B cell (primary cell): ENCODE measurements around the gene PMM1. TPM values are rescaled to one million over a fixed set of nuclear protein-coding genes. Genes with fewer than 3 reads are reported as not detected.

ENCODE experiments used
- ATAC-seq: fragments of 200-7000 bp; cut with Tn5 transposase; one replicate; pipeline ENCODE4 v1.10.0; 2021; ENCODE audit warnings: low read depth, mild to moderate bottlenecking, moderate number of reproducible peaks, moderate library complexity
- CTCF ChIA-PET: fragments of 350-600 bp; sonication (Branson Sonifier 250); formaldehyde crosslinking; loops from one replicate; lab custom pipeline; 2021; ENCODE audit warnings: antibody characterized with exemption, inconsistent platforms; lab: Charles Lee
- POLR2A ChIA-PET: fragments of 350-600 bp; sonication (Branson Sonifier 250); formaldehyde crosslinking; loops from one replicate; lab custom pipeline; 2021; ENCODE audit warnings: antibody characterized with exemption; lab: Charles Lee
- DNase-seq: peaks from one replicate; pipeline ENCODE4 v3.0.0; 2013
- H2AFZ ChIP-seq: 2 replicates; pipeline ENCODE4 v1.6.1; 2012; ENCODE audit warnings: mild to moderate bottlenecking, low read depth, low read length; ENCODE audit not compliant: insufficient read depth, poor library complexity, severe bottlenecking
- H3K27ac ChIP-seq, 2 donors: 1 replicate in 1 of 2; 2 replicates in 1 of 2; pipeline ENCODE4 v1.5.1; 2012 to 2013; ENCODE audit warnings: low read length in 2 of 2, mild to moderate bottlenecking in 2 of 2, moderate library complexity in 1 of 2
- H3K27me3 ChIP-seq, 4 experiments: fragments of 200-600 bp in 1 of 4; sonication (generic) in 1 of 4; replicated peaks in 1 of 4; 1 replicate in 2 of 4; 2 replicates in 2 of 4; pipeline versions ENCODE4 v1.6.1 to v1.7.0; 2013 to 2016; ENCODE audit warnings: low read length in 3 of 4, mild to moderate bottlenecking in 2 of 4, mixed read lengths in 1 of 4, moderate library complexity in 1 of 4; ENCODE audit not compliant: insufficient read depth in 4 of 4, control insufficient read depth in 3 of 4; ENCODE audit errors: control extremely low read depth in 1 of 4
- H3K36me3 ChIP-seq, 2 experiments: replicated peaks in 1 of 2; 1 replicate in 1 of 2; 2 replicates in 1 of 2; pipeline versions ENCODE4 v1.6.1 to v1.7.1; 2013; ENCODE audit warnings: low read length in 1 of 2; ENCODE audit not compliant: insufficient read depth in 2 of 2, control insufficient read depth in 1 of 2; ENCODE audit errors: control extremely low read depth in 1 of 2, extremely low read depth in 1 of 2
- H3K4me1 ChIP-seq, 2 donors: fragments of 200-600 bp in 1 of 2; sonication (generic) in 1 of 2; 1 replicate in 1 of 2; 2 replicates in 1 of 2; pipeline versions ENCODE4 v1.5.1 to v1.6.1; 2013 to 2017; ENCODE audit warnings: low read length in 2 of 2; ENCODE audit not compliant: control insufficient read depth in 2 of 2, insufficient read depth in 2 of 2
- H3K4me2 ChIP-seq: replicated peaks from 2 replicates; pipeline ENCODE3; 2012; ENCODE audit warnings: mild to moderate bottlenecking, low read depth, low read length; ENCODE audit not compliant: poor library complexity, severe bottlenecking
- H3K4me3 ChIP-seq, 5 experiments: fragments of 200-600 bp in 1 of 5; sonication (generic) in 1 of 5; 1 replicate in 3 of 5; 2 replicates in 2 of 5; pipeline versions ENCODE4 v1.5.1 to v1.7.0; 2011 to 2016; ENCODE audit warnings: low read length in 4 of 5, mild to moderate bottlenecking in 4 of 5, low read depth in 2 of 5, control low read depth in 1 of 5, moderate library complexity in 1 of 5; ENCODE audit not compliant: insufficient read depth in 1 of 5; ENCODE audit errors: control extremely low read depth in 1 of 5, extremely low read depth in 1 of 5
- H3K79me2 ChIP-seq: fragments of 200-600 bp; sonication (generic); one replicate; pipeline ENCODE4 v1.6.0; 2016; ENCODE audit warnings: low read length; ENCODE audit not compliant: control insufficient read depth, insufficient read depth
- H3K9ac ChIP-seq: fragments of 200-600 bp; sonication (generic); 2 replicates; pipeline ENCODE4 v1.6.1; 2017; ENCODE audit warnings: mild to moderate bottlenecking, low read length, moderate library complexity
- H3K9me3 ChIP-seq, 3 donors: one replicate each; pipeline versions ENCODE4 v1.6.1 to v1.7.1; 2013; ENCODE audit warnings: low read length in 2 of 3; ENCODE audit not compliant: control insufficient read depth in 2 of 3, insufficient read depth in 1 of 3; ENCODE audit errors: control extremely low read depth in 1 of 3
- H4K20me1 ChIP-seq: 2 replicates; pipeline ENCODE4 v1.6.0; 2012; ENCODE audit warnings: mild to moderate bottlenecking, low read length; ENCODE audit not compliant: insufficient read depth, control insufficient read depth, poor library complexity, severe bottlenecking
- H3K27ac Mint-ChIP-seq: one replicate; pipeline ENCODE4 v1.8.0; 2021; ENCODE audit warnings: mixed read lengths
- H3K27me3 Mint-ChIP-seq: one replicate; pipeline ENCODE4 v1.8.0; 2021; ENCODE audit warnings: mixed read lengths
- H3K4me1 Mint-ChIP-seq: one replicate; pipeline ENCODE4 v1.8.0; 2021; ENCODE audit warnings: mixed read lengths
- H3K4me3 Mint-ChIP-seq: one replicate; pipeline ENCODE4 v1.8.0; 2021; ENCODE audit warnings: mixed read lengths
- H3K9me3 Mint-ChIP-seq: one replicate; pipeline ENCODE4 v1.8.0; 2022; ENCODE audit warnings: mixed read lengths; ENCODE audit not compliant: insufficient read depth
- CTCF ChIP-seq: fragments of 200-600 bp; IDR thresholded peaks from one replicate; pipeline ENCODE4 v1.8.0; 2022; ENCODE audit warnings: antibody characterized with exemption, mild to moderate bottlenecking
- EZH2 ChIP-seq: IDR thresholded peaks from 2 replicates; pipeline ENCODE4 v1.6.1; 2012; ENCODE audit warnings: borderline replicate concordance, low read depth, mild to moderate bottlenecking, moderate library complexity, low read length; ENCODE audit not compliant: insufficient read depth, poor library complexity, severe bottlenecking
- WGBS: methylation state at CpG from one replicate; pipeline ENCODE4 v1.1.5; 2013; ENCODE audit warnings: missing lambda C conversion rate; ENCODE audit not compliant: insufficient coverage; 5-methylcytosine and 5-hydroxymethylcytosine counted together
- intact Hi-C: fragments of 100-400 bp; cut with micrococcal nuclease; formaldehyde crosslinking; loops from one replicate; pipeline ENCODE4 v1.10.0; 2022
- polyA plus RNA-seq: library from polyadenylated mRNA; depleted of rRNA; stranded (reverse); fragments of >200 nt; gene quantifications from 2 replicates; pipeline ENCODE4 v1.2.3, GENCODE V29; 2012
- total RNA-seq, 2 donors: library from RNA; stranded (reverse); fragments of 120-200 nt in 1 of 2; gene quantifications; 1 replicate in 1 of 2; 2 replicates in 1 of 2; pipeline versions ENCODE4 v1.2.3 to v1.2.4, GENCODE V29; 2013 to 2022

PMM1 gene
- total and polyA plus RNA-seq, 2 donors (not counting 1 experiment from before 2014, with no cell fraction given), result 23.3 to 24.8 TPM

- ChIA-PET CTCF (interaction anchor here (0.6 kb wide), 1 partner anchor 157 kb away, joined by 3 read pairs; no protein-coding TSS in a partner anchor), POLR2A (no interaction called here)
- Histone ChIP-seq H4K20me1 (no peaks in the 10 kb centered on the region), H3K9ac (no peak overlapping the region), H3K9me3 (no peaks in the 10 kb centered on the region), H3K27ac (no peak overlapping the region), H2AFZ (no peak overlapping the region), H3K27me3 (peaks cover 0 to 40% (median 6%) of the 10 kb centered on the region in 4 experiments), H3K4me3 (no peak overlapping the region), H3K4me2 (no peak overlapping the region), H3K4me1 (no peaks in the 10 kb centered on the region), H3K36me3 (no peaks in the 10 kb centered on the region), H3K79me2 (no peaks in the 10 kb centered on the region)
- DNase-seq (no peak), ATAC-seq (no peak)
- no peaks in the 10 kb centered on the region for H3K9me3 Mint-ChIP-seq
- no peak overlapping the region for H3K27ac Mint-ChIP-seq
- H3K4me1 Mint-ChIP-seq, result no peaks in the 10 kb centered on the region
- peaks cover 39% of the 10 kb centered on the region for H3K27me3 Mint-ChIP-seq
- no peak overlapping the region for H3K4me3 Mint-ChIP-seq
- 81% methylated on average over 14 of the region's 19 CpGs for WGBS
- intact Hi-C loops, result no loop called here
- no peak for TF ChIP-seq EZH2
- TF ChIP-seq CTCF, result no peak
Measured at GRCh38 chr22:41557401-41558240, 32.0 kb downstream of the PMM1 start.

GRCh38 chr22:41556561-41556960 lies 33.1 kb downstream of the PMM1 start:
- H3K4me1 ChIP-seq, result no peaks in the 10 kb centered on the region
- no peaks in the 10 kb centered on the region for H3K36me3 ChIP-seq
- POLR2A ChIA-PET, result interaction anchor here (0.7 kb wide), 1 partner anchor 11 kb away, joined by 7 read pairs; no protein-coding TSS in a partner anchor
- no peaks in the 10 kb centered on the region for H4K20me1 ChIP-seq
- WGBS, result 86% methylated on average over 10 of the region's 10 CpGs
- no peak overlapping the region for H3K4me2 ChIP-seq
- no peak overlapping the region for H3K4me3 ChIP-seq
- Mint-ChIP-seq H3K4me3 (no peak overlapping the region), H3K4me1 (no peaks in the 10 kb centered on the region), H3K27me3 (peaks cover 34% of the 10 kb centered on the region), H3K27ac (no peak overlapping the region), H3K9me3 (no peaks in the 10 kb centered on the region)
- DNase-seq (no peak), ATAC-seq (no peak)
- no peaks in the 10 kb centered on the region for H3K9me3 ChIP-seq
- TF ChIP-seq EZH2, result no peak
- TF ChIP-seq CTCF, result no peak
- H3K79me2 ChIP-seq, result no peaks in the 10 kb centered on the region
- H3K9ac ChIP-seq, result no peak overlapping the region
- CTCF ChIA-PET, result no interaction called here
- intact Hi-C loops, result no loop called here
- no peak overlapping the region for H2AFZ ChIP-seq
- H3K27me3 ChIP-seq, result peaks cover 0 to 29% (median 6%) of the 10 kb centered on the region in 4 experiments
- H3K27ac ChIP-seq, result no peak overlapping the region
